Activated CD8-positive, alpha-beta memory T cell treated with anti-CD3 and anti-CD28 coated beads, Interleukin-2, amount 50 U/mL, for 24 hours (primary cell): ENCODE measurements around the gene AGAP1.

ENCODE experiments used
- DNase-seq: peaks from one replicate; pipeline ENCODE4 v3.0.0-alpha.2; 2020; ENCODE audit errors: extremely low read depth

AGAP1 gene

DNA sequence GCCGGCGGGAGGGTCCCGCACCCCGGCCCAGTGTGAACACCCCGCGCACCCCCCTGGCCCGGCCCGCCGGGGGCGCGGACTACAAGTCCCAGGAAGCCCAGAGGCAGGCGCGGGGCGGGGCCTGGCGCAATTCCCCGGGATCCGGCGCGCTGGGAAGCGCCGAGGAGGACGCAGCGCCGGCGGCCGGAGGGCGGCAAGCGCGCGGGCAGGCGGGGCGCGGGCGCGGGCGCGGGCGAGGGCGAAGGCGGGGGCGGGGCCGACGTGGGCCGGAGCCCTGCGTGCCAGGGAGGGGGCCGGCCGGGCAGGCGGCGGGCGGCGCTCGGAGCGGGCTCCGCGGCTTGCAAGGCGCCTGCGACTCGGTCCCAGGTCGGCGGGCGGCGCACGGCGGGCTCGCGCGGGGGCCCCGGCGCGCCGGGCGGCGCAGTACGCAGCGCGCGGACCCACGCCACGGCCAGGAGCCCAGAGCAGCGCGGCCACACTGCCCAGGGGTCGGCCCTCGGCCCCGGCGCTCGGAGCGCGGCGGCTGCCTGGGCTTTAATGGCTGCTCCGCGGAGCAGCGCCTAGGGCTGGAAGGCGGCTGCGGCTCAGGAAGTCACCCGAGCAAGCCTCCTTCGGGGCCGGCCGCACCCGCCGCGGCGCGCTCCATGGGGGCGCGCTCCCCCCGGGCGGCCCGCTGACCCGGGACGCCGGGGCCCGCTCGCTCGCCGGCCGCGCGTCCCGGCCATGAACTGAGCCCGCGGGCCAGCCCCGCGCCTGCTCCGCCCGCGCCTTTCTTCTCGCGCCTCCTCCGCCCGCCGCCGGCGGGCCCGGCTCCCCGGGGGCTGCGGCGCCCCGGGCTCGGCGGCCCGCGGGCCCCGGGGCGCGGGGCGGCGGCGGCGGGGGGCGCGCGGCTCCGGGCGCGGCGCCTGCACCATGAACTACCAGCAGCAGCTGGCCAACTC, at the start of gene AGAP1:
AGAP1 (plus strand) TSS at position 269 of the 941 bp plus-strand sequence.
- DNase-seq: no peak

DNA sequence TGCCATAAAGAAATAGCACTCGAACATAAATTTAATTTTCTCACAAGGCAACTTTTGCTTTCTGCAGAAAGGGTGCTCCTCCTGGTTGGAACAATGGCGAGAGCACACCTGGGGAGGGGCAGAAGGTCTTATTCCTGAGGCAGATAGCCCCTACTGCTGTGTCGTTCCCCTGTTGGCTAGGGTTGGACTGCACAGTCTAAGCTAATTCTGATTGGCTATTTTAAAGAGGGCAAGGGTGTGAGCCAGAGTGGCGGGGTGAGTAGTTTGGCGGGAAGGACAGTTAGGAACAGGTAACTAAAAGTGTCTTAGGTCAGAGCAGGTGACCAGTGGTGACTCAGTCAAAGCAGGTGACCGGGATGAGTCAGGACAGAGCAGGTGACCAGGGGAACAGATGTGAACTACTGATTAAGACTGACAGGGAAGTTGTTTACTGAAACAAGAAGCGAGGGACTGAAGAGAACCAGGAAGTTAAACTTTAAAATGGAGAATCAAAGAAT, 49.7 kb upstream of the AGAP1 start:
- DNase-seq: no peak

DNA sequence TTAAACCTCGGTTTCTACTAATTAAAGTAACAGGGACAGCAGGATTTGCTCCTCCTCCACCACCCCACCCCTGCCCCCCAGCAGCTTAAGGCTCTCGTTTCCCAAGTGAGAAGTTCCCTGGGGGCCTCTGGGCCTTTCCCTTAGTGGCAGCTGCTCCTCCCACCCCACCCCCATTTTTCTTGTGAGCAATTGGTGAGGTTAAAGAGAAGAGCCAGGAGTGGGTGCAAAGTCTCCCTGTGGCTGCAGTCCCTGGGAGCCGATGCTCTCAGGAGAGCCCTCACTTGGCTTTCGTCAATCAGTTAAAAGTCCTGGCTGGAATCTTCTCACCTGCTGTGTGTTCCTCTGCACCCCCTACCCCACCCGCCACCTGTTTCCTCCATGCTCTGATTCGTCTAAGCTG, 48.7 kb upstream of the AGAP1 start:
- no peak for DNase-seq

DNA sequence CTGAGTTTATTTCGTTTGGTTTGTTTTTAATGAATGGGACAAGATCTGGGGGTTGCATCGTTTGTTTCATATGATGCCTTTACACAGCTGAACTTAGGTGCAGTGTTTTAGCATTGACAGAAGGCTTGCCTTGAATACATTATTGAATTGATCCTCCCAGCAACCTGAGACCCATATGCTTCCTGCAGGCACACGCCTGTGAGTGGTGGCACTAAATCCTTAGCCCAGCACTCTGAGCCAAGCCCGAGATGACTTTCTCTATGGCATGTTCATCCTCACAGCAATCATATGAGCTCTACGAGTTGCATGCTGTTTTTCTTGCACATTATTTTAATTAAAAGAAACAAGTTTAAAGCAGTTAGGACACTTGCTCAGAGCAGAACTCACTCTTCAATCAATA, 47.8 kb upstream of the AGAP1 start:
- DNase-seq: no peak

DNA sequence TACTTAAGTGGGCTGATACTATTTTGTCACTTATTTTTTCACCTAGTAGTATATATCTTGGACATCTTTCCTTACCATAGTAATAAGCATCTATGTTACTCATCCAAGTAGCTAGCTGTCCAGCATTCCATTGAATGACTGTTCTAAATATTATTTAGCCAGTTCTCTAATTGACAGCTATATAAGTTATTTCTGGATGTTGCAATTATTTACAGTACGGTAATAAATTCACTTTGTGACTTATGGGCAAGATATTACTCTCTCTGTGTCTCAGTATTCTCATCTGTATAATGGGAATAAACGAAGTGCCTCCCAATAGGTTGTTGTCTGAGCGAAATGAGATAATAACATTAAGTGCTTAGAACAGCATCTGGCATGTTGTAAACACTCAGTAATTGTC, 46.6 kb upstream of the AGAP1 start:
- DNase-seq: no peak

DNA sequence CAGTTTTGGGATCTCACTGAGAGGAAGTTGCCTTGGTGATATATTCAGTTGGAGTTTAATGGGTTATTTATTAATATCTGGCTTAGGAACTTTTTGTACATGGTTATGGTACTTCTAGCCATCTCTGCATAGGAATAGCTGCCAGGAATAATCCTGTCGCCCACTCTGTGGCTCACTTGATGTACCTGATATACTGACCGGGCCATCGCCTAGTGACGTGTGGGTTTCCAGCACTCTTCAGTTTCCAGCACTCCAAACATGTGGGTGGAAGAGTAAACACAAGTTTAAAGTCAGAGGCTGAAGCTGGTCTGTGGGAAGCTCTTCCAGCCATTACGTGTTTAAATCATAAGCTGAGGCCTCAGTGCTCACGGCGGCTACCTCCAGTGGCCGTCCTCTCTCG, 44.3 kb upstream of the AGAP1 start:
- no peak for DNase-seq

DNA sequence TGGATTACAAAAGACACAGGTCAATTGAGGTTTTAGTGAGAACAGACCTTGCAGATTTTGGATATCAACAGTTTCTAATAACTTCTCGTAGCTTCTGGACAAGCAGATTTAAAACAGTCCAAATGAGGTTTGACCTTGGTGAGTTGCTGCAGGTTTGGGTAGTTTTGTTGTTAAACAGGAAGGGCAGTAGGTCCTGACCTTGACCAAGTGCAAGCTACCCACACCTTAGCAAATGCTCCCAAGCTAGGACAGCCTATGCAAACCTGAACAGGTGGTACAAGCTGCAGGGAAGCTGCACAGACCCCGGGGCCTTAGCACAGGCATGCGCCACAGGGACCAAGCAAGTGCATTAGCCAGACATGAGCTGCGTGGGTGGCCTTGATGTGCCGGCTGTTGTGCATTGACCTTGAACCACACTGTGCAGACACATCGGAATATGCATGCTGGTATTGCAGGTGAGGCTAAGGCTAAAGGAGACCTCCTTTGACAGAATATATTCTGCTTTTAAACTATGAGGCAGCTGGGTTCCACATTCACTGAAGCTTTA, 40.2 kb upstream of the AGAP1 start:
- no peak for DNase-seq

DNA sequence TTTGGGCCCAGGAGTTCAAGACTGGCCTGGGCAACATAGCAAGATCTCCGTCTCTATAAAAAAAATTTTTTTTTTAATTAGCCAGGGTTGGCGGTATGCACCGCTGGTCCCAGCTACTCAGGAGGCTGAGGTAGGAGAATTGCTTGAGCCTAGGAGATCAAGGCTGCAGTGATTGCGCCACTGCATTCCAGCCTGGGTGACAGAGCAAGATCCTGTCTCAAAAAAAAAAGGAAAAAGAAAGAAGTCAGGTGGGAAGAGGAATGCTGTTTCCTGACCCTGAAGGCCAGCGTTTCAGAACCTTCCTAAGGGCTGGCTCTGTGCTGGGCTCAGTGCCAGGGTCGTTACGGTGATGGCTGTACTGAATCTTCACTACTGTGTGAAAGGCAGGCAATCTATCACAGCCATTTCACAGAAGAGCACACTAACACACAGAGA, 35.0 kb upstream of the AGAP1 start:
- no peak for DNase-seq

DNA sequence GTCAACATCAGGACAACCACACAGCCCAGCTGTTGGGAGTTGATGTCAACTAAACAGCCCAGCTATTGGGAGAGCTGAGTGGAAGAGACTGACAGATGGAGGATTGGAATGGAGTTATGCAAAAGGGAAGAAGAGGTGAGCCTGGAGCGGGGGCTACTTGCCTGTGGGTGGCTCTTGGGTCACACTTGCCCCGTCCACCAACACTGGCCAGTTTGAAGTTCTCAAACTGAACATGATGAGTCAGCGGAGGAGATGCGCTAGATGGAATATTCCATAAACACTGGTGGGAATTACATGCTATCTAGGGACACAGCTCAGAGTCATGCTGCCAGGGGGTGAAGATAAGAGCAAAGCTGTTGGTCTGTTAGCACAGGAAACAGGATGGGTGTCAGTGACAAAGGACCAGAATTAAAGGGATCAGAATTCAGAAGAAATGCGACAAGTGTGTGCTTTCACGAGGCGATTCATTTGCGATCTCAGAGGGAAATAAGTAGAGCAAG, 33.2 kb upstream of the AGAP1 start:
- DNase-seq: no peak

DNA sequence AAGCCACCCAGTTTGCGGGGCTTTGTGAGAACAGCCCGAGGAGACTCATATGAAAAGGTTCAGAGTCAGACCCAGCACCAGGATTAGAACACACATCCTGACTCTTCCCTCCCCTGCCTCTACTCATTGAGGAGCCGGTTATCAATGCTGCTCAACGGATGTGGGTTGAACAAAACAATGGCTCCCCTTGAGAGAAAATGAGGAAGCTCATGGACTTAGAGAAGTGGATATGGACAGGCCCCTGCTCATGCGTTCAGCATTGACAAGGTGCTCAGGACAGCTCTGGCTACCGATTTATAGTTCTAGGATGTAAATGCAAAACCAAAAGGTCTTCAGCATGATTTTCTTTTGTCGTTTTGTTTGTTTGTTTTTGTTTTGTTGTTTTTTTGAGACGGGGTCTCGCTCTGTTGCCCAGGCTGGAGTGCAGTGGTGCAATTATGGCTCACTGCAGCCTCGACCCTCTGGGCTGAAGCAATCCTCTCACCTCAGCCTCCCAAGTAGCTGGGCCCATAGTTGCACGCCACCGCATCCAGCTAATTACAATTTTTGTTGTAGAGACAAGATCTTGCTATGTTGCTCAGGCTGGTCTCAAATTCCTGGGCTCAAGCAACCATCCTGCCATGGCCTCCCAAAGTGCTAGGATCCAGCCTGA, 32.0 kb upstream of the AGAP1 start:
- DNase-seq: no peak

DNA sequence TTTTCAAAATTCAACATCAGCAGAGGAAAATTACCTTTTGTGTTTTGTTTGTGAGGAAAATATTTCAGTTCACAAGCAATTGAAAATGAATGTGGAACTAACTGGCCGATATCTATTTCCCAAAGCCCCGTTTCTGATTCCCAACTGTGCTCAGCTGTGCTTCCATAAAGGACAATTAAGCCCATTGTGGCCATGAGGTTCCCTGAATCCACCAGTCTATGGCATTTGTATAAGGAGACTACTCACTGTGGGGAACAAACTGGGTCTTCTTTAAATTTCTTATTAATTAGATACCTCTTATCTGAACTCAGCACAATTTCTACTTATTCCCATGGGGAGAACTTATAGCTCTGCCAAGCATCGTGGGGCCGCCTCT, 31.4 kb upstream of the AGAP1 start:
- no peak for DNase-seq

DNA sequence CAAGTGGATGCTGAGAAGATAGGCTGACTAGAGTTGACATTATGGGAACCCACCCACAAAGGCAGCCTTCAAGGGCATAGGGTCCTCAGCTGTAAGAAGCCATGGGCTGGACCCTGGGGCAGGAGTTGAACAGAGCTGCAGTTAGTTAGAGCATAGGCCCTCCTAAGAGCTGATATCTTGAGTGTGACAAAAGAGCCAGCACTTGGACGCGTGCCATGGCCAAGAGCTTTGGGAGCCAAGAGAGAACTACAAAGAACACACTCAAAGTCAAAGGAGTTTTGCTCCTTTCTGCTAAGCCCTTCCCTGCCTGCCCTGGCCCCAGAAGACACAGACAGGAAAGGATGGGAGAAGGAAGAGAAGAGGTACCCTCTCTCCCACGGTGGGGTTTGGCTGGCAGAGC, 29.9 kb upstream of the AGAP1 start:
- no peak for DNase-seq

DNA sequence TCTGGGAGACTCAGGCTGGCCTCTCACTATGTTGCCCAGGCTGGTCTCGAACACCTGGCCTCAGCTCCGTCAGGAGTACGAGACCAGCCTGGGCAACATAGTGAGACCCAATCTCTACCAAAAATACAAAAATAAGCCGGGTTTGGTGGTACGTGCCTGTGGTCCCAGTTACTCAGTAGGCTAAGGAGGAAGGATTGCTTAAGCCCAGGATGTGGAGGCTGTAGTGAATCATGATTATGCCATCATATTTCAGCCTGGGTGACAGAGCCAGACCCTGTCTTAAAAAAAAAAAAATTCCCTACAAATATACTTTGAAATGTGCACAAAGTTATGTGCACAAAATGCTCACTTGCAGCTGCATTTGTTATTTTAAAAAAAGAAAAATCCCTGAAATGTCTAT, 26.3 kb upstream of the AGAP1 start:
- no peak for DNase-seq

DNA sequence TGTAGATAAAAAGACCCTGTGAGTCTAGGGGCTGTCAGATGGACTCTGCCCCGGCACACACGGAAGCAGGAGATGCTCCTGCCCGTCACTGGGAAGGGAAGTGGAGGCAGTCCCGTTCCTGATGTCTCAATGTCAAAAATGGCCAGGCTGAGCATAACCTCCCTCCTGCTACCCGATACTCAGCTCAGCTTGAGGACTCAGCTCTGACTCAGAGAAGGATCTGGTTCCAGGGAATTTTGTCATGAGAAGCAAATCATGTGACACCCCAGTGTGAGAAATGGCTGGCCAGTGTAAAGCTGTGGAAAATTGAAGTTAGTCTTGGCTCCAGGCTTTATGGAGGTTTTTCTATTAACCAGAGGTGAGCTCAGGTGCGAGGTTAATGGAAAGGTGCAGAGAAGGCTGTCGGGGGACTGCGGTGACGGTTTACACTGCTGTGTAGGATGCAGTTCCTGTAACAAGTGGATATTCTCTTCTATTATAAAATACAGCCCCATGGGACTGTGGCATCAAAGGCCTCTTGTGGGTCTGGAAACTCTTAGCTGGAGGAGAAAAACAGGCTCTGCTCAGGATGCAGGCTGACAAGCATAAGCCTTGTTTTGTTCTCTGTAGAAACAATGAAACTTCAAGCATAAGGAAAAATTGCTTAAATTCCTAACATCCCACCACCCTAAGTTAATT, 24.7 kb upstream of the AGAP1 start:
- no peak for DNase-seq

DNA sequence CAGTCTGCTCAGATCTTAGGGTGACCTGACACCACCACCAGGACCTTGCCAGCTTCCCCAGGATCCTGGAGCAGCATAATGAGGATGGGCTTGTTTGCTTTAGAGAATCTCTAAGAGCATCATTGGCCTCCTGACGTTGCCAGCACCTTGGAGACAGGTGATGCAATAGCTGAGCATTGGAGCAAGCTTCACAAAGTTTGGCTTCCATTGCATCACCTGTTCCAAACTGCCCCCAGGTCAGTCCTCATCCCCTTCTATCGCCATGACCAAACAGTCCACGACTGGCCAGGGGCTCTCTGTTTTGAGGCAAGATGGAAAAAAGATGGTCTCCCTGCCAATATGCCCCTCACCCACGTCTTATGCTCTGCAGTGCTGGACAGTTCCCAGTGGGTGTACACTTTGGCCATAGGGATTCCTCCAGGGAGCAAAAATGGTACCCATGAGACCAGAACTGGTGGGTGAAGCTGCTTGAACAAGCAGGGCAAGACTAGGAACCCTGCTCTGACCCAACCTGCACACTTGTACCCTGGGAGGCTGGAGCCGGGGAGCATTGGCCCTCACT, 22.6 kb upstream of the AGAP1 start:
- no peak for DNase-seq

DNA sequence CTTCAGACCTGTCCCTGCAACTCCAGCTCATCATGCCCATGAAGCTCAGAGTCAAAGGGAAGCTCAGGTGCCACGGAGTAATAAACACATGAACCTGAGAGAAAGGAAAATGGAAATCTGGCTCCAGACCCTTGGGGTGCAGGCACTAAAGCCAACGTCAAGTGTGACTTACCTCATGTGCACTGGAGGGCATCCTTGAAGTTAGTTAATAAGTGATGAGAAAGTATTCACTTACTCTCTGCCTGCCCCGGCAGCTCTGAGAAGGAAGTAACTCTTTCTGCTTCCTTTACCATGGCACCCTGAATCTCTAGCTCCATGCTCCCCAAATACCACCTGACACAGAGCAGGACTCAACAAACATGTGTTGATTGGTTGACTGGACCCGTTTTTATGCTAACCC, 21.4 kb upstream of the AGAP1 start:
- no peak for DNase-seq

DNA sequence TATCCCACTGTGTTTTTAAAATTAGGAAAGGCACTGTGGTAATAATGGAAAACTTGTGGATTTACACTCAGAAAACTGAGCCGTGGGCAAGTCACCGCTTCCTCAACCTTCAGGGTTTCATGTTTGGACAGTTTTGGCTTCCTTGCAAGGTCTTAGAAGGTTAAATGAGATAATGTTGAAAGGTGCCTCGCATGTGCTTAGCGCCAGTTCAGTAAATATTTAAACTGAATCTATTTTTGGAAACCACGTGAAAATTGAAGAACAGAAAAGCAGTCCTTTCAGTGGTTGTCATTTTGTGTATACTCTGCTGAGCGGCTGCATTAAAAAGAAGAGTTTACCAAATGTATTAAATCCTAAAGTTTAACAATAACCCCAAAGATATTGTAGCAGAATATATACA, 15.2 kb upstream of the AGAP1 start:
- no peak for DNase-seq

DNA sequence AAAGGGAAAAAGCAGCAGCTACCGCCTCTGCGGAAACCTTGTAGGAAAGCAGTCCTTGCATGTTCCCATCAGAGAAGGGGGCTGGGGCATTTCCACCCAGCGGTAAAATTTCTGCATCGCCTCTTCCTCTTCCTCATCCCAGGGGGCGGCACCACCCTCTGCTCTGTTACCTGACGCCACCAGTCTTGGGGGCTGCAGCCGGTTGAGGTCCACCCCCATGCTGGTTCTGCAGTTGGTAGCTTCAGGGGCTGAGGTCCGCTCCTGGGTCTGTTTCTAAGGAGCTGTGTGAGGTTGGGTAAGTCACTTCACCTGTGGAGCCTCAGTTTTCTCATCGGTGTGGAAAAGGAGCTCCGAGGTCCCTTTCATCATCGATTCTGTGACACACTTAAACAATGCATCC, 14.2 kb upstream of the AGAP1 start:
- no peak for DNase-seq

DNA sequence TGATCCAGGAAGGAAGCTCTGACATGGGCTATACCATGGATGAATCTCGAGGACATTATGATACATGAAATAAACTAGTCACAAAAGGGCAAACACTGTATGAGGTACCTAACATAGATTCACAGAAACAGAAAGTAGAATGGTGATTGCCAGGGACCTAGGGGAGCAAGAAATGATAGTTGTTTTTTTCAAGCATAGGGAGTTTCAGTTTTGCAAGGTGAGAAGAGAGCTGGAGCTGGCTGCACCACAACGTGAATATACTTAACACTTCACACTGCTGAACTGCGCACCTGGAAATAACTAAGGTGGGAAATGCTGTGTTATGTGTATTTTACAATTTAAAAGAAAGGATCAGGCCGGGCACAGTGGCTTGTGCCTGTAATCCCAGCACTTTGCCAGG, 13.2 kb upstream of the AGAP1 start:
- DNase-seq: no peak

DNA sequence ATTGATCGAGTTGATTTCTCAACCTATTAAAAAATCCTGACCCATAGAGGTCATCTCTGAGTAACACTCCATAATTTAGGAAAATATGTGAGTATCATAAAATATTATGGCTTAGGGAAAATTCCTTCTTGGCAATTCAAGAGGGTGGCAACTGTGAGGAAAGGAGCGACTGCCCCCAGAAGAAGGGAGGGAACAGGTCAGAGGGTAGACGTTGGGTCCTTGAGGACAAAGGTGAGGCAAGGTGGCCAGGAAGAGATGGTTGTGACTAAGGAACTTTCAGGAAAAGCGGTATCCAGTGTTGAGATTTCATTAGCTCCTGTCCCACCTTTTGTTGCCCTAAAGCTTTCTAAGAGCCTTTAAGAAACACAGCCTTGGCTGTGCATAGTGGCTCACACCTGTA, 10.5 kb upstream of the AGAP1 start:
- DNase-seq: no peak

DNA sequence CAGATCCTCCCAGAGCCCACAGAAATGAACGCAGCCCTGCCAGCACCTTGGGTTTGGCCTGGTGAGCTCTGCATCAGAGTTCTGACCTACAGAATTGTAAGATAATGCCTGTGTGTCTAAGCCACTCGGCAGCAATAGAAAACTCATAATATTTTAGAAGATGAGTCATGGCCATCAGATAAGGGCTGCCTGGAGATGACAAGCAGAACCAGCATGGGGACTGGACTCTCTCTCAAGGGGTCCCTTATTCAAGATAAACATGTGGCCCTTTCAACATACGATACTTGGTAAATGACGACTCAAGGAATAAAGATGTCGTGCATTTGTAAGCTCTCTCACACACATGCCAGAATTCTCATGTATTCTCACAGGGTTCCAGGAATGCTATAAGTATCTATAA, 8.5 kb upstream of the AGAP1 start:
- DNase-seq: no peak

DNA sequence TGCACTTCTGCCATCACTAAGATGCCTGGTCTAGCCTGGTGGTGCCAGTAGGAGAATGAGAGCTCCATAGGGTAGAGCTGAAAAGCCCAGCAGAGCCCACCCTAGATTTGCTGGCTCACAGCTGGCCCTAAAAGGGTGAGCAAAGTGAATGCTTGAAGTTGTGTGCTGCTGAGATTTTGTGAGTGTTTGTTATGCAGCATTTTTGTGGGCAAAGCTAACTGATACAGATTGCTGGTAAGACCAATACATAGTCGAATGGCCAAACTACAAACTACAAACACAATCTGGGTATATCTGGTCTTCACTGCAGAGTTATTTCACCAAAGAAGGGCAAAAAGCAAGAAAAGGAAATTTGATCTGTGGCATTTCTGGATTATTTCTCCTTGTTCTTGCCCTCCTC, 7.1 kb upstream of the AGAP1 start:
- no peak for DNase-seq
